MCF 10A (cell line): ENCODE results near the gene IL16. TPM values are rescaled to one million over a fixed set of nuclear protein-coding genes. Genes with fewer than 3 reads are reported as not detected.

Experiments used
- BruUV-seq: library from RNA; stranded (reverse); fragments of 400-500 nt; replicated peaks from 2 replicates; lab custom pipeline; 2021; lab: Mats Ljungman, UMichigan
- CTCF ChIA-PET: fragments of 300-600 bp; sonication (Branson Sonifier 250); formaldehyde crosslinking; extraction: SDS; loops from one replicate; lab custom pipeline; 2021; ENCODE audit warnings: antibody characterized with exemption, inconsistent platforms; lab: Yijun Ruan, JAX
- POLR2A ChIA-PET: fragments of 300-600, 350-650 bp; sonication (Branson Sonifier 250); formaldehyde crosslinking; extraction: SDS; loops from one replicate; lab custom pipeline; 2020; ENCODE audit warnings: antibody characterized with exemption, inconsistent platforms; lab: Yijun Ruan, JAX
- DNase-seq: peaks from one replicate; pipeline ENCODE4 v3.0.0-alpha.2; 2018; ENCODE audit not compliant: unreplicated experiment
- H3K27ac Mint-ChIP-seq: one replicate; pipeline ENCODE4 v1.8.0; 2022; ENCODE audit warnings: mild to moderate bottlenecking, low read depth, mixed read lengths; ENCODE audit not compliant: unreplicated experiment
- H3K27me3 Mint-ChIP-seq: one replicate; pipeline ENCODE4 v1.8.0; 2022; ENCODE audit warnings: mixed read lengths; ENCODE audit not compliant: insufficient read depth, unreplicated experiment
- H3K36me3 Mint-ChIP-seq: one replicate; pipeline ENCODE4 v1.8.0; 2022; ENCODE audit warnings: mild to moderate bottlenecking, moderate library complexity, mixed read lengths; ENCODE audit not compliant: insufficient read depth, unreplicated experiment
- H3K4me1 Mint-ChIP-seq: one replicate; pipeline ENCODE4 v1.8.0; 2022; ENCODE audit warnings: mixed read lengths; ENCODE audit not compliant: insufficient read depth, unreplicated experiment
- H3K4me3 Mint-ChIP-seq: one replicate; pipeline ENCODE4 v1.8.0; 2022; ENCODE audit warnings: mild to moderate bottlenecking, moderate library complexity, mixed read lengths; ENCODE audit not compliant: unreplicated experiment
- H3K9me3 Mint-ChIP-seq: one replicate; pipeline ENCODE4 v1.8.0; 2022; ENCODE audit warnings: mixed read lengths; ENCODE audit not compliant: unreplicated experiment
- CTCF ChIP-seq: fragments of 200-600 bp; IDR thresholded peaks from one replicate; pipeline ENCODE4 v1.8.0; 2022; ENCODE audit warnings: antibody characterized with exemption, mild to moderate bottlenecking; ENCODE audit not compliant: unreplicated experiment
- intact Hi-C: fragments of 100-400 bp; cut with micrococcal nuclease; formaldehyde crosslinking; loops from 2 replicates; pipeline ENCODE4 v1.14.1; 2022
- total RNA-seq: library from RNA; stranded (reverse); gene quantifications from 2 replicates; pipeline ENCODE4 v1.2.3, GENCODE V29; 2022

The IL16 gene
- total RNA-seq, 1 experiment from 2014 or later = 0.72 TPM

GRCh38 chr15:81338170-81339007, 141.7 kb downstream of the IL16 start:
- POLR2A ChIA-PET = interaction anchor here (0.7 to 2.7 kb wide), 9 partner anchors 11 to 56 kb away, joined by 3 to 11 read pairs (median 3); partner anchors contain the start of gene STARD5
- no peaks in the 10 kb centered on the region for H3K27me3 Mint-ChIP-seq
- CTCF ChIA-PET = interaction anchor here (0.7 to 1.6 kb wide), 6 partner anchors 11 to 452 kb away, joined by 3 to 6 read pairs (median 3); no protein-coding TSS in a partner anchor
- no peaks in the 10 kb centered on the region for H3K36me3 Mint-ChIP-seq
- DNase-seq = peak; percentile 91
- H3K27ac Mint-ChIP-seq = peak overlapping the region; percentile 31
- no peaks in the 10 kb centered on the region for H3K9me3 Mint-ChIP-seq
- no peak for TF ChIP-seq CTCF
- H3K4me3 Mint-ChIP-seq = no peak overlapping the region
- intact Hi-C loops = loop anchor here (1.0 to 2.0 kb wide), 2 partner anchors 41 to 62 kb away; no protein-coding TSS in a partner anchor
- no TSS peak for BruUV-seq
- H3K4me1 Mint-ChIP-seq = peaks cover 24% of the 10 kb centered on the region

GRCh38 chr15:81339321-81339720, 142.6 kb downstream of the IL16 start:
- no peak for TF ChIP-seq CTCF
- H3K27ac Mint-ChIP-seq = no peak overlapping the region
- ChIA-PET CTCF (interaction anchor here (0.8 to 1.6 kb wide), 5 partner anchors 40 to 453 kb away, joined by 3 to 6 read pairs (median 3); no protein-coding TSS in a partner anchor), POLR2A (interaction anchor here (0.6 to 2.7 kb wide), 8 partner anchors 12 to 602 kb away, joined by 3 to 11 read pairs (median 4); partner anchors contain the start of gene STARD5)
- DNase-seq = no peak
- intact Hi-C loops = loop anchor here (2.0 kb wide), 1 partner anchor 61 kb away; no protein-coding TSS in a partner anchor
- no peaks in the 10 kb centered on the region for H3K27me3 Mint-ChIP-seq
- no peaks in the 10 kb centered on the region for H3K9me3 Mint-ChIP-seq
- H3K4me3 Mint-ChIP-seq = no peak overlapping the region
- peaks cover 24% of the 10 kb centered on the region for H3K4me1 Mint-ChIP-seq
- no peaks in the 10 kb centered on the region for H3K36me3 Mint-ChIP-seq
- no TSS peak for BruUV-seq

- Mint-ChIP-seq H3K4me1 (peaks cover 24% of the 10 kb centered on the region), H3K27me3 (no peaks in the 10 kb centered on the region), H3K4me3 (no peak overlapping the region), H3K9me3 (no peaks in the 10 kb centered on the region), H3K27ac (no peak overlapping the region), H3K36me3 (no peaks in the 10 kb centered on the region)
- intact Hi-C loops = loop anchor here (2.0 kb wide), 1 partner anchor 61 kb away; no protein-coding TSS in a partner anchor
- BruUV-seq = no TSS peak
- POLR2A ChIA-PET = interaction anchor here (0.6 to 2.7 kb wide), 3 partner anchors 16 to 601 kb away, joined by 3 to 11 read pairs (median 3); partner anchors contain the start of gene STARD5
- CTCF ChIA-PET = interaction anchor here (0.9 to 1.6 kb wide), 3 partner anchors 40 to 74 kb away, joined by 3 to 6 read pairs (median 3); no protein-coding TSS in a partner anchor
- no peak for DNase-seq
- no peak for TF ChIP-seq CTCF
Measured at GRCh38 chr15:81339851-81340250, 143.2 kb downstream of the IL16 start.

GRCh38 chr15:81341351-81341750, 144.7 kb downstream of the IL16 start:
- Mint-ChIP-seq H3K4me1 (peaks cover 24% of the 10 kb centered on the region), H3K27me3 (no peaks in the 10 kb centered on the region), H3K36me3 (no peaks in the 10 kb centered on the region), H3K9me3 (no peaks in the 10 kb centered on the region), H3K4me3 (no peak overlapping the region), H3K27ac (no peak overlapping the region)
- TF ChIP-seq CTCF = no peak
- intact Hi-C loops = no loop called here
- no peak for DNase-seq
- no TSS peak for BruUV-seq
- CTCF ChIA-PET = interaction anchor here (0.9 to 1.3 kb wide), 2 partner anchors 58 to 75 kb away, joined by 3 to 5 read pairs; no protein-coding TSS in a partner anchor
- POLR2A ChIA-PET = interaction anchor here (0.8 kb wide), 1 partner anchor 44 kb away, joined by 4 read pairs; no protein-coding TSS in a partner anchor
